Lower lobe of right lung (tissue), 2 donors: ENCODE measurements around the gene CRYAA. TPM values are rescaled to one million over a fixed set of nuclear protein-coding genes. Genes with fewer than 3 reads are reported as not detected.
"Not testable (repeated sequence)": the region's sequence is repeated elsewhere in the genome, so short reads cannot be mapped to it uniquely, and the experiment has no call there.

Experiments
- ATAC-seq, 2 donors: fragments of 200-7000 bp; cut with Tn5 transposase; one replicate each; pipeline ENCODE4 v1.9.1; 2020 to 2022; ENCODE audit warnings: mild to moderate bottlenecking in 2 of 2, moderate library complexity in 2 of 2
- DNase-seq: peaks from one replicate; pipeline ENCODE4 v3.0.0-alpha.2; 2020
- H3K27ac ChIP-seq: fragments of 200-600 bp; one replicate; pipeline ENCODE4 v1.8.0; 2022
- H3K27me3 ChIP-seq: fragments of 200-600 bp; one replicate; pipeline ENCODE4 v1.8.0; 2022; ENCODE audit warnings: low read depth
- H3K36me3 ChIP-seq: fragments of 200-600 bp; one replicate; pipeline ENCODE4 v1.8.0; 2022; ENCODE audit warnings: mild to moderate bottlenecking
- H3K4me1 ChIP-seq: fragments of 200-600 bp; one replicate; pipeline ENCODE4 v1.8.0; 2022
- H3K4me3 ChIP-seq: fragments of 200-600 bp; one replicate; pipeline ENCODE4 v1.8.0; 2022; ENCODE audit warnings: mild to moderate bottlenecking
- H3K9me3 ChIP-seq: fragments of 200-600 bp; one replicate; pipeline ENCODE4 v1.8.0; 2022
- intact Hi-C: fragments of 100-400 bp; cut with DNase I; formaldehyde crosslinking; loops from one replicate; pipeline ENCODE4 v1.11.0; 2022
- long read RNA-seq: library from polyadenylated mRNA; unstranded; transcript quantifications from one replicate; pipeline ENCODE4 v2.0.0, GENCODE V29; 2021
- total RNA-seq: library from RNA; stranded (reverse); fragmentation: NEBNext Ultra II Directional; extraction: Animal tissue kit (Norgen Biotek cat#: 25700); gene quantifications from one replicate; pipeline ENCODE4 v1.2.1, GENCODE V29; 2021
- donor health status: DM: no; HTN: yes; CAD: no; lungs with severe emphysema.

The CRYAA gene, protein sequence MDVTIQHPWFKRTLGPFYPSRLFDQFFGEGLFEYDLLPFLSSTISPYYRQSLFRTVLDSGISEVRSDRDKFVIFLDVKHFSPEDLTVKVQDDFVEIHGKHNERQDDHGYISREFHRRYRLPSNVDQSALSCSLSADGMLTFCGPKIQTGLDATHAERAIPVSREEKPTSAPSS
- total RNA-seq = not detected
- long read RNA-seq = 0 reads

DNA sequence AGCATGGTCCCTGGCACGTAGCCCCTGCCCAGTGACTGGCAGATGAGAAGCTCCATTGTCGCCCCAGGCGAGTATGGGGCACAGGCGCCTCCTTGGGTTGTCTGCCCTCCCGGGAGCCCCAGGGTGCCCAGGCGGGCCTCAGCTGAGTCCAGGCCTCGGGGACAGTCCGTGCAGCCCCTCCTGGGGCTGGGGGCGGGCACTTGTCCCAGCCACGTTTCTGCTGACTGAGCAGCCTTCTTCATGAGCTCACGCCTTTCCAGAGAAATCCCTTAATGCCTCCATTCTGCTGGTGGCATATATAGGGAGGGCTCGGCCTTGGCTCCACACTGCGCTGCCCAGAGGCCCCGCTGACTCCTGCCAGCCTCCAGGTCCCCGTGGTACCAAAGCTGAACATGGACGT lies at the start of gene CRYAA:
CRYAA (plus strand) TSS at position 301 of the 400 bp plus-strand sequence; CDS start at position 393, 92 bp downstream.
- H3K4me1 ChIP-seq, H3K9me3 ChIP-seq, H3K27me3 ChIP-seq, H3K4me3 ChIP-seq, ATAC-seq, H3K36me3 ChIP-seq, intact Hi-C loops, DNase-seq, H3K27ac ChIP-seq: not testable (repeated sequence)

DNA sequence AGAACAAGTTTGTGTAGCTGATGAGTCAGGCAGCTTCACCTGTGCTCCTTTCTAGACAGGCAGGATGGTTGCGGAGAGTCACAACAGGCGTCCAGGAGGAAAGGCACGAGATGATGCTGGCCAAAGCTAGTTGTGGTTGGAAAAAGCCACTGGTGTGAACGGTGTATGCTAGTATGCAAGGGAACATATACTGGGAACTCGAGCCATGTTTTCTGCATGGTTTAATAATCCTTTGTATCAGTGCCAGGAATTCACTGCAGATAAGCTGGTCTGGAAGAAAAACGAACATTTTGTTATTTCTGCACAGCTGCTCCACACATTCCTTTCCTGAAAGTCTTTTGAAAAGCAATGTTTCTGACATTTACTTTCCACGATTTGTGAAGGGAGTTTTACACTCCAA lies 38.7 kb upstream of the CRYAA start:
- H3K36me3 ChIP-seq, intact Hi-C loops, H3K4me3 ChIP-seq, ATAC-seq, H3K27me3 ChIP-seq, H3K27ac ChIP-seq, DNase-seq, H3K4me1 ChIP-seq, H3K9me3 ChIP-seq: not testable (repeated sequence)

DNA sequence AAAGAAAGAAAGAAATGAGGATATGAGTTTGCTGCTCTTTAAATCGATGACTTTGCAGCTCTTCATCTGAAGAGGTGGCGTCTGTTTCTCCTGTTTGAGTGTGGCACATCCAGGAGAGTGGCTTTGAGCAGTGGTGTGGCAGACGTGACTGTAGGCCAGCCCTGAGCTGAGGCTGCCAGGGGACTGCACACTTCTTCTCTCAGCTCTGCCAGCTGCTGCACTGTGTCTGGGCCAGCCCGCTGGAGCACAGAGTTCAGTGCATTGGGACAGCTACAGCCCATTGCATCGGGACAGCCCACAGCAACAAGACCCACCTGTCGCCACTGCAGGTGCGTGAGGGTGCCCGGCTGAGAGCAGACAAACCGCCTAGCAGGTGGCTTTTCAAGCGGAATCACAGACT lies 34.3 kb upstream of the CRYAA start:
- intact Hi-C loops = not testable (repeated sequence)

DNA sequence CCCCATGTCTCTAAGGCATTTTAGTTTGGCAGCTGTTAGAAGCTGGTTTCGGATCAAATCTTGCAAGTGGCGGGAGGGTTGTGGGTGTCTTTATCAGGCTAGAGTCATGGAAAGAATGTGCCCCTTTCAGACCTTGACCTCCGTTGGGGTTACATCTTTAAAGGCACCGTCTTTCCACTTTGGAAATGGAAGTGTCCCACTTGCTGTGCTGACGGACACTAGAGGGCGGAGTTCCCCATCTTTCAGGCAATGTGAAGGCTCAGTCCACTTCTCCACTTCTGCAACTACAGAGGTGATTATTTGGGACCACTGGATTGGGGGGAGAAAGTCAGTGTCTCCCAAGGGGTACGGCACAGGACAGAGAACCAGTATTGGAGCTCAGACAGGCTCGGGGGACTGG lies 29.9 kb upstream of the CRYAA start:
- H3K36me3 ChIP-seq, H3K4me1 ChIP-seq, H3K4me3 ChIP-seq, H3K27me3 ChIP-seq, H3K9me3 ChIP-seq, H3K27ac ChIP-seq, intact Hi-C loops, DNase-seq: not testable (repeated sequence)
- ATAC-seq = peak; percentile 71 to 83

More for the DNA sequence above, 34.3 kb upstream of the CRYAA start:
- not testable (repeated sequence) for H3K27me3 ChIP-seq, H3K27ac ChIP-seq, DNase-seq, ATAC-seq, H3K36me3 ChIP-seq, H3K4me1 ChIP-seq, H3K9me3 ChIP-seq, H3K4me3 ChIP-seq

DNA sequence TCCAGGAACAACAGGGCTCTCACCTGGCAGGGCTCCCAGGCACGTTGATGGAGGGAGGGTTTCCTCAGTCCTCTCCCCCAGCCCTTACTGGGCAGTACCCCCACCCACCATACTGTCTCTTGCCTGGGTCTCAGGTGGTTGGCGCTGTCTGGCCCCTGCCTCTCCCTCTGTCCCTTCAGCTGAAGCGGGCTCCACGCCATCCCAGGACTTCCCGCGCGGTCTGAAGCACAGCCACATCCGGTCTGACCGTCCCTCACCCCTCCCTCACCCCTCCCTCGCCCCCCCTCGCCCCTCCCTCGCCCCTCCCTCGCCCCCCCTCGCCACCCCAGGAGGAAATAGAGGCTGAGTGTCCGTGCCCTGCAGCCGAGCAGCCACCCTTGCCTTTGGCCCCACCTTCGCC lies 27.4 kb upstream of the CRYAA start:
- DNase-seq, H3K27ac ChIP-seq, H3K4me3 ChIP-seq, H3K36me3 ChIP-seq, H3K9me3 ChIP-seq, H3K27me3 ChIP-seq, H3K4me1 ChIP-seq, intact Hi-C loops: not testable (repeated sequence)
- ATAC-seq = peak; percentile 37 to 68

DNA sequence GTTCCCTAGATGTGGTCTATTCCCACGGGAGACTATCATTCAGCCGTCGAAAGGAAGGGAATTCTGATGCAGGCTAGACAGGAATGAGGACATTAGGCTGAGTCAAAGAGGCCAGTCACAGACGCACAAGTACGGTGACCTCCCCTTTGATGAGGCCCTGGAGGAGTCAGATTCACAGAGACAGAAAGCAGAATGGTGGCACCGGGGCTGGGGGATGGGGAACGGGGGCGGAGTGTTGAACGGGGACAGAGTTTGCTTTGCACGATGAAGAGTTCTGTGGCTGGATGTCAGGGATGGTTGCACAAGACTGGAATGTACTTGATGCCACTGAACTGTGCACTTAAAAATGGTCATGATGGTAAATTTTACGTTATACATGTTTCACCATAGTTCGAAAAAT lies 22.2 kb upstream of the CRYAA start:
- H3K4me3 ChIP-seq, intact Hi-C loops, H3K27me3 ChIP-seq, DNase-seq, H3K27ac ChIP-seq, H3K9me3 ChIP-seq, H3K4me1 ChIP-seq, H3K36me3 ChIP-seq: not testable (repeated sequence)
- peak; percentile 74 to 78 for ATAC-seq

DNA sequence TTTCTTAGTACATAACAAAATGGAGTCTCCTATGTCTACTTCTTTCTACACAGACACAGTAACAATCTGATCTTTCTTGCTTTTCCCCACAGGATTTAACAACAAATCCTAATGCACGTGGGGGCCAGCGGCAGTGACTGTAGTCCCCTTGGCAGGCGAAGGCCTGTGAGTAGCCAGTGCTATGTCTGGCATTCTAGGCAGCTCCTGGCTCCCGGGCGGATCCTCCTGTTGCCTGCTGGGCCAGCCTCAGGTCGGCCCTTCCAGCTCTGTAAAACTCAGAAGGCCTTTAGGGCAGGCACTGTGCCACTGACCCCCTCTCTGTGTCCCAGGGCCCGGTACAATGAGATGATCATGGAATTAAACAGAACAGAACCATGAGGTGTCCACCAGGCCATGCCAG lies 20.8 kb upstream of the CRYAA start:
- H3K36me3 ChIP-seq, H3K27ac ChIP-seq, H3K4me1 ChIP-seq, H3K4me3 ChIP-seq, H3K9me3 ChIP-seq, intact Hi-C loops, H3K27me3 ChIP-seq, DNase-seq: not testable (repeated sequence)
- ATAC-seq = peak; percentile 27 to 75

DNA sequence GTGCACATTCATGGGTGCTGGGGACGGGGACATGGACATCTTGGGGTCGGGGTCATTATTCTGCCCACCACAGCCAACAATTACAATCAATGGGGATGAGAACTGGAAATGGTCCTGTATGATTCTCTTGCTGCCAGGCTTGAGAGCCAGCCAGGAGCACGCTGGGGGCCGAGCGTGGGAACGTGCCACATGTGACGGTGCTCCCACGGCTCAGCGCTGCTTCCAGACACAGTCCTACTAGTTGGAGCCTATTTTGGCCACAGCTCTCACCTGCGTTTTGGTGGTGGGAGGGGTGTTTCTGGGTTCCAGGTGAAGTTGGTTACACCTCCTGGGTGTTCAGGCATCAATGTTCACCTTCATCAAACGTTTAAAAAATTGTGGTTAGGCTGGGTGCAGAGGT lies 19.5 kb upstream of the CRYAA start:
- H3K4me3 ChIP-seq, H3K4me1 ChIP-seq, H3K27ac ChIP-seq, intact Hi-C loops, H3K36me3 ChIP-seq, H3K9me3 ChIP-seq, H3K27me3 ChIP-seq, ATAC-seq, DNase-seq: not testable (repeated sequence)

DNA sequence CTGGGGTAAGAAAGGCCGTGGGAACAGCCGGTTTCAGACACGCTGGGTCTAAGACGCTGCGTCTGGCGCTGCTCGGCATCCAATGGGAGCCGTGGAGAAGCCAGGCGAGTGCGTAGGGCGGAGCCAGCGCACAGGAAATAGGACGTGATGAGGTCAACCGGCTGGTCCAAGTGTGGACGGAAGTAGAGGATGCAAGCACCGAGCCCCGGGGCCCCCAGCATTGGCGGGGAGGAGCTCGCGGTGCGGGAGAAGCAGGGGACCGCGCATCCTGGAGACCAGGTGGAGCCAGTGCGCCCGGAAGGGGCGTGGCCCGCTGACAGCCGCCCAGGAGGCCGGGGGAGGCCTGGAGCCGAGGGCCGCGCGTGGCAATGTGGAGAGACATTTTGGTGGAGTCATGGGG lies 15.2 kb upstream of the CRYAA start:
- H3K9me3 ChIP-seq, H3K36me3 ChIP-seq, DNase-seq, H3K4me3 ChIP-seq, intact Hi-C loops, ATAC-seq, H3K27me3 ChIP-seq, H3K27ac ChIP-seq, H3K4me1 ChIP-seq: not testable (repeated sequence)

DNA sequence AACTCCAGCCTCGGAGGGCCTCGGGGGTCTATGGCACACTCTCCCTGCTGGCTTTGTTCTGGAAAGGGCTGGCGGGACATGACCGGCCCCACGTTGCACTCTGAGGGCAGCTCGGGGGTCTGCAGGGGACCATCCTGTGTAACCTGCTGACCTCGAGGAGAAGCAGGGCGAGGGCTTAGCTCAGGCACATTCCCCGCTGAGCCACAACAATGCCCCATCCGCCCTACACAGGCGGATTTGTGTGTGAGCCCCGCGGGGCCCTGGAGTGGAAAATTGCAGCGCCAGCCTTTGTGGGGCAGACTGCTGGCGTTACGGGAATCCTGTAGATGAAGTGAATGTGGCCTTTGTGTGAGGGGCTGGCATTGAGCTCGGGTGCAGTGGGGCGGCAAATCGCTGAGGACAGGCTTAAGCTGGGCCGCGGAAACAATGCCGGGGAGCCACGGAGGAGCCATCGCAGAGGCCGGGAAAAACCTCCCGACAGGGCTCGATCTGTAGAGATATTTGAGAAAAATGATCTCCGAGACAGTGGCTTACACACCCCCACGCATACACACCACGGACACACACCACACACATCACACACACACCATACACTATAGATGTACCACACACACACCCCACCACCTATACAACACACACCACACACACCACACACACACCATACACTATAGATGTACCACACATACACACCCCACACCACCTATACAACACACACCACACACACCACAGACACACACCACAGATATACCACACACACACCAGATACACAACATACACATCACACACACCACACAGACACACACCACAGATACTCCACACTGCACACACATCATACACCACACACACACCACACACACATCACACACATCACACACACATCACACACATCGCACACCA lies 9.3 kb upstream of the CRYAA start:
- H3K4me1 ChIP-seq, H3K27me3 ChIP-seq, H3K27ac ChIP-seq, intact Hi-C loops, H3K9me3 ChIP-seq, H3K36me3 ChIP-seq, DNase-seq, ATAC-seq, H3K4me3 ChIP-seq: not testable (repeated sequence)

DNA sequence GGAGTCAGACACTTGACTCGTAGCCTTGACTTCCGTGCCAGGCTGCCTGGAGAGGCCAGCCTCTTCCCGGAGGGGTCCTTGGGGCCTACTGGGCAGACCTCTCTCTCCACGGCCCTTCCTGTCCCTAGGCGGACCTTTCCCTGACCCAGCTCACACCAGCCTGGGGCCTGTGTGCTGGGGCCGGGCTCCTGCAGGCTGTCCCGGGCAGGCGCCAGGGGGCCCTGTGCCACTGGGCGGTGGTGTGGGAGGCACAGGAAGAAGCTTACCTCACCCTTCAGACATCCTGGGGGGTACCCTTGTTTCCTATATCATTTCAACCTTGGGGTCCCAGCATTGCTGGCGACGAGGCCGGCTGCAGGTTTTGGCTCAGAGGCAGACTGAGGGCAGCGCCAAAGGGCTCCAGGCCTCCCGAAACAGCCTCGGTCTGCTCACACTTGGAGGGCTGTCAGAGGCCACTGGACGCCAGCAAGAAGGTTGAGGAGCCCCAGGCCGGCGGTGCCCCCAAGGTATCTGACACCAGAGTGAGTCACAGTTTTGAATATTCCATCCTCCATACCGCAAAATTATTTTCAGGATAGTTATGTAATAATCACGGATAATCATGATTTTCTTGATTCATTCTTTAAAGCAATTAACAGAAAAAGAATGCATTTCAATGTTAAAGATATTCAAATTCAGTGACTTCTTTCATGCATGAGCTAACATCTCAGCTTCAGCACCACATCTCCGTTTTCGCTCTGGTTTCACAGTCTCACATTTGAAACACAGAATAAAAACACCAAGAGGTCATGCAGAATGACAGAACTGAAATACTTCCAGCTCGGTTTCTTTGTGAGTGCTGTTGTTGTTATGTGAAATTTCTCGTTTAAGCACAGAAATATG lies 6.7 kb upstream of the CRYAA start:
- H3K4me1 ChIP-seq, H3K9me3 ChIP-seq, H3K4me3 ChIP-seq, H3K27me3 ChIP-seq, H3K36me3 ChIP-seq, DNase-seq, H3K27ac ChIP-seq, intact Hi-C loops: not testable (repeated sequence)
- ATAC-seq = peak; percentile 11 to 27

DNA sequence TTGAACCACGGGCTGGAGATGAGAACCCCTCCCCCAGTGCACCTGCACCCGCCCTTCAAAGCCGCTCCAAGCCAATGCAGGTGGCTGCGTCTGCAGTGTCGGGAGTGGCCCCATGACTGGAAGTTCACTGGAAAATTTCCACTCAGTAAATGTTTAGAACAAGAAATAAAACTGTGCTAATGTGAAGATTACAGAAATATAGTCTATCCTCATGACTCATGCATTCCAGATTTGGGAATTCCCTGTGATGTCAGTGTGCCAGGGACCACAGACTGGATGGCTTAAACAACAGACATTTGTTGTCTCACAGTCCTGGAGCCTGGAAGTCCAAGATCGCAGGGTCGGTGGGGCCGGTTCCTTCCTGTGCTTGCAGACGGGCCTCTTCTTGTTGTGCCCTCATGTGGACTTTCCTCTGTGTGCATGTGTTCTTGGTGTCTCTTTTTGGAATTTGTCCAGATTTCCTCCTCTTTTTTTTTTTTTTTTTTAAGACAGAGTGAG lies 6.1 kb upstream of the CRYAA start:
- intact Hi-C loops, H3K36me3 ChIP-seq: not testable (repeated sequence)
- peak; percentile 52 to 75 for ATAC-seq

DNA sequence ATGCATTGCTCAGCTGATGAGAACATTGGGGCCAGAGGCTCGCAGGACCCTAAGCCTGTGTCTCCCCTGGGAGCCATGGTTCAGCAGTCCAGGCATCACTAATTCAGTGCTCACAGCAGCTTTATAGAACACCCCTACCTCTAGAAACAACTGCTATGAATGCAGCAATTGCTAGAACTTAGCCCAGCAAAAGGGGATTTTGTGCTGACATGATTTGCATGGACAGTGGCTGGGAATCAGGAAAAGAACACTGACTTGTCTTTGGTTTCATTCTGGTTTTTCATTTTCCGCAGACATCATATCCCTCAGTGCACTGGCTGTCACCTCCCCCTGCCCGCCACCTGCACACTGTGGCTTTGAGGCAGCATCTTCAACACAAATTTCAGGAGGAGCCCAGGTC lies 4.0 kb upstream of the CRYAA start:
- H3K9me3 ChIP-seq, H3K36me3 ChIP-seq, DNase-seq, intact Hi-C loops, ATAC-seq, H3K4me1 ChIP-seq, H3K27me3 ChIP-seq, H3K27ac ChIP-seq, H3K4me3 ChIP-seq: not testable (repeated sequence)

More for the DNA sequence above, 6.1 kb upstream of the CRYAA start:
- not testable (repeated sequence) for DNase-seq, H3K4me3 ChIP-seq, H3K27ac ChIP-seq, H3K27me3 ChIP-seq, H3K4me1 ChIP-seq, H3K9me3 ChIP-seq
